ENCODE data around the gene EVI2A.
A peak's percentile ranks its signal among the peaks of the same experiment; 100 is the strongest.
"Not testable (repeated sequence)": the region's sequence is repeated elsewhere in the genome, so short reads cannot be mapped to it uniquely, and the experiment has no call there.

EVI2A gene

DNA sequence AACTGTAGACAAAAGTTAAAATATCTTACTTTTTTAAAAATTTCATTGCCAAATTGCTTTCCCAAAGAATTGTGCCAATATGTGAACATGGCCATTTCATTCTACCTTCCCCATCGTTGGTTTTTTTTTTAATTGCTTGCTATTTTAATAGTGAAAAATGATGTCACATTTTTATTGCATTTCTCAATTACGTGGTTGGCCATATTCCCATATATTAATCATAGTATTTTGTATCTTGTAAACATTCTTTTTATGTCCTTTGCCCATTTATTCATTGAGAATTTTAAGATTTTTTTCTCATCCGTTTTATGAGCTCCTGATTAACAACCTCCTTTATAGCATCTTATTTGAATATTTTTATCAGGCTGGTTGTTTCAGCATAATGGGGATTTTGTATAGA lies 31.6 kb downstream of the EVI2A start:
- Histone ChIP-seq H3K27me3 (ENCODE audit: control insufficient read depth in 1 of 2, insufficient read depth in 1 of 2, low read length in 2 of 2) (no peaks in the 10 kb centered on the region), H2AFZ (ENCODE audit: low read depth, low read length) (no peak overlapping the region), H3K4me2 (ENCODE audit: low read length, poor library complexity, severe bottlenecking) (no peak overlapping the region), H2BK5ac (ENCODE audit: low read depth, low read length, poor library complexity, severe bottlenecking) (no peak overlapping the region), H4K8ac (ENCODE audit: low read length) (no peak overlapping the region), H3K14ac (ENCODE audit: low read length in 2 of 2) (no peak overlapping the region), H3K9ac (ENCODE audit: low read length) (peak overlapping the region; percentile 26), H2BK15ac (ENCODE audit: low read depth, poor library complexity, severe bottlenecking) (no peak overlapping the region), H3K9me3 (ENCODE audit: control insufficient read depth, low read length) (no peaks in the 10 kb centered on the region), H3K4ac (ENCODE audit: low read depth in 1 of 2, low read length in 2 of 2) (no peak overlapping the region), H3K36me3 (ENCODE audit: control insufficient read depth in 1 of 2, insufficient read depth in 2 of 2, low read depth in 1 of 2, low read length in 2 of 2) (peaks cover 6 to 13% of the 10 kb centered on the region in 2 experiments), H3K79me1 (replicated peaks; ENCODE audit: low read length, poor library complexity, severe bottlenecking) (peaks cover 7% of the 10 kb centered on the region), H3K18ac (ENCODE audit: low read depth in 1 of 2, low read length in 2 of 2) (no peak overlapping the region), H3K4me1 (ENCODE audit: control insufficient read depth, insufficient read depth, low read depth, low read length) (no peaks in the 10 kb centered on the region), H3K4me3 (ENCODE audit: insufficient read depth in 1 of 2, low read depth in 1 of 2, low read length in 2 of 2) (no peak overlapping the region), H4K91ac (ENCODE audit: low read length) (no peak overlapping the region), H3K23ac (ENCODE audit: low read length in 2 of 2) (no peak overlapping the region), H2AK5ac (ENCODE audit: low read length, severe bottlenecking) (no peak overlapping the region), H2BK12ac (ENCODE audit: low read length in 2 of 2) (no peak overlapping the region), H3K27ac (ENCODE audit: low read length, poor library complexity, severe bottlenecking) (no peak overlapping the region), H2BK120ac (ENCODE audit: low read depth, low read length) (no peak overlapping the region)
- DNase-seq = no peak
- no CpG with 5 or more reads among the region's 3 CpGs for WGBS

DNA sequence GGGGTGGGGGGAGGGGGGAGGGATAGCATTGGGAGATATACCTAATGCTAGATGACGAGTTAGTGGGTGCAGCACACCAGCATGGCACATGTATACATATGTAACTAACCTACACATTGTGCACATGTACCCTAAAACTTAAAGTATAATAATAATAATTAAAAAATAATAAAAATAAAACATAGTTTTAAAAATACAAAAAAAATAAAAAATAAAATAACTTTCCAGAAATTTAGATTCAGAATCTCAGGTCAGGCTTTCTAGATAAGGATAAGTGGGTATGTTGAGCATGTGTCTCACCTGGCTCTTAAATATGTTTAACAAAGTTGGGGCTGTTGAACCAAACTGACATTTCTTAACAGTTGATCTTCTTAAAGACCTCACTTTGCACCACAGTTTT lies 33.5 kb downstream of the EVI2A start:
- not testable (repeated sequence) for H3K4me1 ChIP-seq (ENCODE audit: control insufficient read depth, insufficient read depth, low read depth, low read length); H3K14ac ChIP-seq (ENCODE audit: low read length in 2 of 2); H2BK120ac ChIP-seq (ENCODE audit: low read depth, low read length); H3K4ac ChIP-seq (ENCODE audit: low read depth in 1 of 2, low read length in 2 of 2); H4K91ac ChIP-seq (ENCODE audit: low read length); H3K4me2 ChIP-seq (ENCODE audit: low read length, poor library complexity, severe bottlenecking); H3K9ac ChIP-seq (ENCODE audit: low read length); H2AFZ ChIP-seq (ENCODE audit: low read depth, low read length); H2BK12ac ChIP-seq (ENCODE audit: low read length in 2 of 2); H2BK5ac ChIP-seq (ENCODE audit: low read depth, low read length, poor library complexity, severe bottlenecking); H3K9me3 ChIP-seq (ENCODE audit: control insufficient read depth, low read length); H3K18ac ChIP-seq (ENCODE audit: low read depth in 1 of 2, low read length in 2 of 2); H4K8ac ChIP-seq (ENCODE audit: low read length); H2BK15ac ChIP-seq (ENCODE audit: low read depth, poor library complexity, severe bottlenecking); H3K27ac ChIP-seq (ENCODE audit: low read length, poor library complexity, severe bottlenecking); H3K27me3 ChIP-seq (ENCODE audit: control insufficient read depth in 1 of 2, insufficient read depth in 1 of 2, low read length in 2 of 2); DNase-seq; H3K4me3 ChIP-seq (ENCODE audit: insufficient read depth in 1 of 2, low read depth in 1 of 2, low read length in 2 of 2); H2AK5ac ChIP-seq (ENCODE audit: low read length, severe bottlenecking); H3K23ac ChIP-seq (ENCODE audit: low read length in 2 of 2)
- WGBS = no CpG with 5 or more reads among the region's 1 CpG
- Histone ChIP-seq H3K36me3 (ENCODE audit: control insufficient read depth in 1 of 2, insufficient read depth in 2 of 2, low read depth in 1 of 2, low read length in 2 of 2) (peaks cover 6 to 13% of the 10 kb centered on the region in 2 experiments), H3K79me1 (replicated peaks; ENCODE audit: low read length, poor library complexity, severe bottlenecking) (peaks cover 11% of the 10 kb centered on the region)

- Histone ChIP-seq H2BK5ac (ENCODE audit: low read depth, low read length, poor library complexity, severe bottlenecking) (no peak overlapping the region), H3K27ac (ENCODE audit: low read length, poor library complexity, severe bottlenecking) (no peak overlapping the region), H3K4me2 (ENCODE audit: low read length, poor library complexity, severe bottlenecking) (no peak overlapping the region), H3K4me1 (ENCODE audit: control insufficient read depth, insufficient read depth, low read depth, low read length) (no peaks in the 10 kb centered on the region), H3K9ac (ENCODE audit: low read length) (no peak overlapping the region), H3K23ac (ENCODE audit: low read length in 2 of 2) (no peak overlapping the region), H4K91ac (ENCODE audit: low read length) (no peak overlapping the region), H2BK15ac (ENCODE audit: low read depth, poor library complexity, severe bottlenecking) (no peak overlapping the region), H2BK12ac (ENCODE audit: low read length in 2 of 2) (no peak overlapping the region), H2AK5ac (ENCODE audit: low read length, severe bottlenecking) (no peak overlapping the region), H3K27me3 (ENCODE audit: control insufficient read depth in 1 of 2, insufficient read depth in 1 of 2, low read length in 2 of 2) (no peaks in the 10 kb centered on the region), H3K79me1 (replicated peaks; ENCODE audit: low read length, poor library complexity, severe bottlenecking) (peaks cover 11% of the 10 kb centered on the region), H3K4ac (ENCODE audit: low read depth in 1 of 2, low read length in 2 of 2) (no peak overlapping the region), H3K14ac (ENCODE audit: low read length in 2 of 2) (no peak overlapping the region), H3K18ac (ENCODE audit: low read depth in 1 of 2, low read length in 2 of 2) (no peak overlapping the region), H3K36me3 (ENCODE audit: control insufficient read depth in 1 of 2, insufficient read depth in 2 of 2, low read depth in 1 of 2, low read length in 2 of 2) (peaks cover 12 to 13% of the 10 kb centered on the region in 2 experiments), H3K9me3 (ENCODE audit: control insufficient read depth, low read length) (no peaks in the 10 kb centered on the region), H2AFZ (ENCODE audit: low read depth, low read length) (no peak overlapping the region), H4K8ac (ENCODE audit: low read length) (no peak overlapping the region), H3K4me3 (ENCODE audit: insufficient read depth in 1 of 2, low read depth in 1 of 2, low read length in 2 of 2) (no peak overlapping the region), H2BK120ac (ENCODE audit: low read depth, low read length) (no peak overlapping the region)
- no peak for DNase-seq
- WGBS = no CpG with 5 or more reads among the region's 1 CpG
Observed at GRCh38 chr17:31286587-31286986, 34.8 kb downstream of the EVI2A start.

GRCh38 chr17:31283841-31284240 lies 37.6 kb downstream of the EVI2A start:
- Histone ChIP-seq H3K27ac (ENCODE audit: low read length, poor library complexity, severe bottlenecking) (no peak overlapping the region), H4K8ac (ENCODE audit: low read length) (no peak overlapping the region), H3K4me1 (ENCODE audit: control insufficient read depth, insufficient read depth, low read depth, low read length) (no peaks in the 10 kb centered on the region), H2BK5ac (ENCODE audit: low read depth, low read length, poor library complexity, severe bottlenecking) (no peak overlapping the region), H3K9me3 (ENCODE audit: control insufficient read depth, low read length) (no peaks in the 10 kb centered on the region), H3K14ac (ENCODE audit: low read length in 2 of 2) (no peak overlapping the region), H2AFZ (ENCODE audit: low read depth, low read length) (no peak overlapping the region), H2BK120ac (ENCODE audit: low read depth, low read length) (no peak overlapping the region), H3K79me1 (replicated peaks; ENCODE audit: low read length, poor library complexity, severe bottlenecking) (peaks cover 12% of the 10 kb centered on the region), H3K4me3 (ENCODE audit: insufficient read depth in 1 of 2, low read depth in 1 of 2, low read length in 2 of 2) (no peak overlapping the region), H2AK5ac (ENCODE audit: low read length, severe bottlenecking) (no peak overlapping the region), H2BK12ac (ENCODE audit: low read length in 2 of 2) (no peak overlapping the region), H3K4me2 (ENCODE audit: low read length, poor library complexity, severe bottlenecking) (no peak overlapping the region), H2BK15ac (ENCODE audit: low read depth, poor library complexity, severe bottlenecking) (no peak overlapping the region), H3K23ac (ENCODE audit: low read length in 2 of 2) (no peak overlapping the region), H3K18ac (ENCODE audit: low read depth in 1 of 2, low read length in 2 of 2) (no peak overlapping the region), H3K27me3 (ENCODE audit: control insufficient read depth in 1 of 2, insufficient read depth in 1 of 2, low read length in 2 of 2) (no peaks in the 10 kb centered on the region), H4K91ac (ENCODE audit: low read length) (no peak overlapping the region), H3K9ac (ENCODE audit: low read length) (no peak overlapping the region), H3K36me3 (ENCODE audit: control insufficient read depth in 1 of 2, insufficient read depth in 2 of 2, low read depth in 1 of 2, low read length in 2 of 2) (peaks cover 14 to 15% of the 10 kb centered on the region in 2 experiments), H3K4ac (ENCODE audit: low read depth in 1 of 2, low read length in 2 of 2) (no peak overlapping the region)
- DNase-seq = no peak

Data from mesenchymal stem cell (in vitro differentiated cells and primary cell).